Heart right ventricle (tissue), 16 donors: ENCODE data around the gene ERI3. TPM values are rescaled to one million over a fixed set of nuclear protein-coding genes. Genes with fewer than 3 reads are reported as not detected.

ENCODE experiments used
- ATAC-seq, 8 donors: fragments of 200-7000 bp; cut with Tn5 transposase; one replicate each; pipeline ENCODE4 v1.9.1; 2020; ENCODE audit warnings: mild to moderate bottlenecking in 8 of 8, moderate library complexity in 8 of 8, moderate number of reproducible peaks in 1 of 8
- DNase-seq, 2 donors: peaks; one replicate each; pipeline ENCODE4 v3.0.0-alpha.2; 2020
- H3K27ac ChIP-seq, 10 donors: fragments of 200-600 bp; sonication (generic) in 2 of 10; one replicate each; pipeline versions ENCODE4 v1.5.0 to v1.8.0; 2020 to 2022; ENCODE audit warnings: mild to moderate bottlenecking in 3 of 10
- H3K27me3 ChIP-seq, 7 donors: fragments of 200-600 bp; one replicate each; pipeline ENCODE4 v1.8.0; 2021 to 2022; ENCODE audit warnings: mild to moderate bottlenecking in 2 of 7
- H3K36me3 ChIP-seq, 9 donors: fragments of 200-600 bp; sonication (generic) in 1 of 9; one replicate each; pipeline versions ENCODE4 v1.5.0 to v1.8.0; 2020 to 2022; ENCODE audit warnings: mild to moderate bottlenecking in 2 of 9
- H3K4me1 ChIP-seq, 9 donors: fragments of 200-600 bp; sonication (generic) in 1 of 9; one replicate each; pipeline versions ENCODE4 v1.5.0 to v1.8.0; 2020 to 2022; ENCODE audit warnings: mild to moderate bottlenecking in 4 of 9
- H3K4me3 ChIP-seq, 10 donors: fragments of 200-600 bp; sonication (generic) in 2 of 10; one replicate each; pipeline versions ENCODE4 v1.5.0 to v1.8.0; 2020 to 2022; ENCODE audit warnings: mild to moderate bottlenecking in 7 of 10, moderate library complexity in 2 of 10
- H3K9me3 ChIP-seq, 11 donors: fragments of 200-600 bp in 10 of 11; sonication (generic) in 2 of 11; one replicate each; pipeline versions ENCODE4 v1.5.0 to v1.8.0; 2013 to 2022; ENCODE audit warnings: mild to moderate bottlenecking in 2 of 11, control low read depth in 1 of 11, moderate library complexity in 1 of 11
- WGBS, 2 donors: extraction: QIAGEN DNeasy Blood & Tissue Kit; methylation state at CpG; one replicate each; pipeline ENCODE4 v1.1.7; 2013; ENCODE audit warnings: inconsistent platforms in 1 of 2; 5-methylcytosine and 5-hydroxymethylcytosine counted together
- intact Hi-C, 10 donors: fragments of 100-400 bp; cut with DNase I; formaldehyde crosslinking; loops; one replicate each; pipeline versions ENCODE4 v1.11.1 to v1.14.2; 2022
- polyA plus RNA-seq, 2 donors: library from polyadenylated mRNA; stranded (reverse); fragments of 200-250 nt; gene quantifications; one replicate each; pipeline ENCODE4 v1.2.3, GENCODE V29; 2013
- total RNA-seq, 10 donors: library from RNA; stranded (reverse); fragmentation: NEBNext Ultra II Directional in 3 of 10; extraction: Animal tissue kit (Norgen Biotek cat#: 25700) in 3 of 10; gene quantifications; one replicate each; pipeline versions ENCODE4 v1.2.1 to v1.2.4, GENCODE V29; 2021 to 2023
- TF ChIP-seq, protein P1 (sequence below), 9 donors: fragments of 200-600 bp; sonication (generic) in 2 of 9; IDR thresholded peaks; one replicate each; pipeline versions ENCODE4 v1.5.0 to v1.8.0; 2021 to 2022; ENCODE audit warnings: antibody characterized with exemption in 9 of 9, mild to moderate bottlenecking in 5 of 9, moderate library complexity in 1 of 9
- donor health status: Arrhythmogenic right ventricular cardiomyopathy.
- donor health status: ischemic (EF 13 %, LVEDD 7.1; RV severe dilation, severe dysfunction).
- donor health status: healthy with polysubstance abuse.
- donor health status: DM: no; HTN: yes; CAD: no.
- donor health status: DM: no; HTN: no; CAD: no.
- donor health status: ischemic (EF 25% LVEDD 6.9; RV normal size, moderate dysfunction).
- donor health status: ischemic (EF 25% LVEDD 5.7; RV mildly dilated, moderate dysfunction).
- donor health status: healthy.
- donor health status: DM: yes; HTN: yes; CAD: no.
- donor health status: Ischemic cardiomyopathy.
- donor health status: ischemic (EF 35%, LVEDD 5.7; RV mildly dilated, moderate dysfunction).
- donor health status: nonischemic (EF 11% LVEDD 7.7; RV severe dilation, severe dysfunction).
- donor health status: DM: yes; HTN: yes; CAD: no.
- donor health status: PGD.
- donor health status: ischemic (EF 29% LVEDD 5.4; RV normal size, mild dysfunction).
- donor health status: nonischemic (EF 23%, LVEDD 6.1; RV moderate dilation, normal function).

The ERI3 gene
- total and polyA plus RNA-seq, 12 donors = 28.1 to 68.4 (median 47.9) TPM

DNA sequence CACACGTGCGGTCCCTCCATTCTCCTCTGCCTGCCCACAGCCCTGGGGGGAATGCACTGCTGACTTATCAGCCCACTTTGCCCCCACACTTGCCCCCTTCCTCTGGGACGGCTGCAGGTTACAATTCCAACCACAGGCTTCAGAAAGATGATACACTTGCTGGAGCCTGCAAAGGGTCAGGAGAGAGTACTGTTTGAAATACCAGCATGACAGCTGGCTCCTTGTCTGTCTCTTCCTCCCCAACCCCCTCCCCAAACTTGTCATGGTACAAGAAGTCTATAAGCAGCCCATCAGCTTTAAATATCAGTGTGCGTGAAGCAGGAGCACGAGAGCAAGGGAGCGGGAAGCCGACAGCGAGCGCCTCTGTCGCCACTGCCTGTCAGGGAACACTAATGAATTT lies 62.4 kb downstream of the ERI3 start:
- peaks cover 0 to 18% (median 13%) of the 10 kb centered on the region in 9 donors for H3K4me1 ChIP-seq
- ATAC-seq (no peak), DNase-seq (no peak)
- intact Hi-C loops = loop anchor here in 4 of 10 donors (5.0 to 10.0 kb wide), 4 partner anchors 40 to 75 kb away; no protein-coding TSS in a partner anchor
- no peak overlapping the region for H3K4me3 ChIP-seq
- no peaks in the 10 kb centered on the region for H3K9me3 ChIP-seq
- H3K27me3 ChIP-seq = no peaks in the 10 kb centered on the region
- WGBS, 2 donors = 93% methylated on average over 10 of the region's 10 CpGs
- H3K27ac ChIP-seq = no peak overlapping the region
- TF ChIP-seq, protein P1, sequence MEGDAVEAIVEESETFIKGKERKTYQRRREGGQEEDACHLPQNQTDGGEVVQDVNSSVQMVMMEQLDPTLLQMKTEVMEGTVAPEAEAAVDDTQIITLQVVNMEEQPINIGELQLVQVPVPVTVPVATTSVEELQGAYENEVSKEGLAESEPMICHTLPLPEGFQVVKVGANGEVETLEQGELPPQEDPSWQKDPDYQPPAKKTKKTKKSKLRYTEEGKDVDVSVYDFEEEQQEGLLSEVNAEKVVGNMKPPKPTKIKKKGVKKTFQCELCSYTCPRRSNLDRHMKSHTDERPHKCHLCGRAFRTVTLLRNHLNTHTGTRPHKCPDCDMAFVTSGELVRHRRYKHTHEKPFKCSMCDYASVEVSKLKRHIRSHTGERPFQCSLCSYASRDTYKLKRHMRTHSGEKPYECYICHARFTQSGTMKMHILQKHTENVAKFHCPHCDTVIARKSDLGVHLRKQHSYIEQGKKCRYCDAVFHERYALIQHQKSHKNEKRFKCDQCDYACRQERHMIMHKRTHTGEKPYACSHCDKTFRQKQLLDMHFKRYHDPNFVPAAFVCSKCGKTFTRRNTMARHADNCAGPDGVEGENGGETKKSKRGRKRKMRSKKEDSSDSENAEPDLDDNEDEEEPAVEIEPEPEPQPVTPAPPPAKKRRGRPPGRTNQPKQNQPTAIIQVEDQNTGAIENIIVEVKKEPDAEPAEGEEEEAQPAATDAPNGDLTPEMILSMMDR (IDR thresholded peaks at IDR 0.05) = no peak
- H3K36me3 ChIP-seq = peaks cover 0 to 70% (median 0%) of the 10 kb centered on the region in 9 donors

DNA sequence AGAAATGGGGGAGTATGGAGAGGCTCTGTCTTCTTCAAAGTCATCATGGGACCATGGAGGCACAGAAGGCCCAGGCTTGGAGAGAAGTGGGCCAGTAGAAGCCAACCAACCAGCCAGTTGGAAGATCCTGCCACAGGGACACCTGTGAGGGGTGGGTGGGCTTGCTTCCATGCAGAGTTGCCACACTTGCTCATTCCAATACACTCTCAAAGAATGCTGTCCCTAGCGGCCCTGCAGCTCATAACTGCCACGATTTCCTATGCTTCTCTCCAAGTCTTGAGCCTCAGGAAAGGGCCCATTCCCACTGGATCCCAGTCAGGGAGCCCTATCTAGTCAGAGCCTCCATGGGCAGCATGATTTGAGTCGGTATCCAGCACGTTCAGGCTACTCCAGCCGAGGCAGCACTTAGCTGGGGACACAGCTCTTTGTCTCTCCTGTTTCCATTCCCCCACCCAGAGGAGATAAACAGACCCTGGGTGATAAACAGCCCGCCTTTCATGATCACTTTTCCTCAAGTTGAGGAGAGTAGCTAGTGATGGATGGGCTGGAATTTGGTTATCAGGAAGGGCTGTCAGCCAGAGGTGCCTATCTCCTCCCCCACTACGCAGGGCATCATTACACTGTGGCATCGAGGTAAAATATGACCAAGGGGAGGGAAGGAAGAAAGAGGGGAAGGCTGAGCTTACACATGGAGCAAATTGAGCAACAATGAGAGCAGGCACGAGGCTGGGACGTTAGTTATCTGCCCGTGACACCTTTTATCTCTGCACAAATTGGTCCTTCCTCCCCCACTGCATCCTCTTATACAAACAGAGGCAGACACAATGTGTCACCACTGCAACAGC lies 64.6 kb downstream of the ERI3 start:
- H3K27me3 ChIP-seq = no peaks in the 10 kb centered on the region
- H3K4me3 ChIP-seq = no peak overlapping the region
- peaks cover 0 to 72% (median 0%) of the 10 kb centered on the region in 9 donors for H3K36me3 ChIP-seq
- peaks cover 0 to 18% (median 13%) of the 10 kb centered on the region in 9 donors for H3K4me1 ChIP-seq
- intact Hi-C loops = loop anchor here in 4 of 10 donors (5.0 to 10.0 kb wide), 4 partner anchors 38 to 73 kb away; no protein-coding TSS in a partner anchor
- TF ChIP-seq, protein P1 (IDR thresholded peaks at IDR 0.05) = no peak
- WGBS, 2 donors = 64 to 75% methylated on average over 11 of the region's 11 CpGs
- H3K9me3 ChIP-seq = no peaks in the 10 kb centered on the region
- ATAC-seq = no peak
- no peak overlapping the region for H3K27ac ChIP-seq
- no peak for DNase-seq

DNA sequence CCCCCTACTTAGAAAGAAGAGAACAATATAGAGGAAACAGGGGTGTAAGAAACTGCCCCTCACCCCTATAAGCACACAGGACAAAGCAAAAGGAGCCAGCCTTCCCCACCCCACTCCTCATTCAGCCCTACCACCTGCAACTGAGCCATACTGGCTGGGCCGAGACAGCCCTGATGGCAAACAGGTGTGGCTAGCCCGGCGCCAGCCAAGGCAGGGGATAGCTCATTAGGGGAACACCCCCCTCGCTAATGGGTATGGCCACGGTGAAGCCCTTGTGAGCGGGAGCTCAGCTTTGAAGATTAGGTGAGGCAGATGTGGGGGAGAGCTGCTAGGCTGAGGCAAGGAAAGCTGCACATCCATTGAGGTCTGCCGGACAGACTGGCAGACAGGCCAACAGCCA lies 65.5 kb downstream of the ERI3 start:
- H3K27ac ChIP-seq = no peak overlapping the region
- no peak overlapping the region for H3K4me3 ChIP-seq
- intact Hi-C loops = no loop called here
- H3K27me3 ChIP-seq = no peaks in the 10 kb centered on the region
- ATAC-seq = no peak
- peaks cover 0 to 72% (median 2%) of the 10 kb centered on the region in 9 donors for H3K36me3 ChIP-seq
- no peak for DNase-seq
- peaks cover 0 to 14% (median 9%) of the 10 kb centered on the region in 9 donors for H3K4me1 ChIP-seq
- WGBS, 2 donors = 83 to 86% methylated on average over 7 of the region's 7 CpGs
- TF ChIP-seq, protein P1 (IDR thresholded peaks at IDR 0.05) = no peak
- no peaks in the 10 kb centered on the region for H3K9me3 ChIP-seq

DNA sequence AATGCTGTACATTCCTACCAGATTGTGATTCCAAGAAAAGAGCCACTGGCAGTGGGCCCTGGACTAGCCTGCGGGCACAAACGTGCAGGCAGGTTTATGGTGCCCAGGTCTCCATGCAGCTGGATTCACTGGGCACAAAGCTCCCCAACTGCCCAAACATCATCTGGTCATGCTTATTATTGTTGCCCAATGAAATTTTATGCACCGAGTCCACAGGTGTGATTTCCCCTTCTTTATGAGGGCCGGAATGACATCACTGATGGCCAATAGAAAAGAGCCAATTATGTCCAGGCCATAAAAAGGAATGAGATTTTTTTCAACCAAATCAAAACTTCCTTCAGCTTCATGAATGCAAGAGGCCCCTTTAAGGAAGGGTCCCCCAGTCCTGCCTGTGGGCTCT lies 66.2 kb downstream of the ERI3 start:
- H3K27me3 ChIP-seq = no peaks in the 10 kb centered on the region
- TF ChIP-seq, protein P1 (IDR thresholded peaks at IDR 0.05) = no peak
- ATAC-seq (no peak), DNase-seq (no peak)
- no peak overlapping the region for H3K27ac ChIP-seq
- 90 to 93% methylated on average over 4 of the region's 4 CpGs for WGBS, 2 donors
- peaks cover 0 to 78% (median 8%) of the 10 kb centered on the region in 9 donors for H3K36me3 ChIP-seq
- peaks cover 0 to 8% (median 2%) of the 10 kb centered on the region in 9 donors for H3K4me1 ChIP-seq
- H3K9me3 ChIP-seq = no peaks in the 10 kb centered on the region
- H3K4me3 ChIP-seq = no peak overlapping the region
- intact Hi-C loops = no loop called here
